Occipital lobe (tissue), 2 donors: ENCODE results near the gene GUCA1C. TPM values are rescaled to one million over a fixed set of nuclear protein-coding genes. Genes with fewer than 3 reads are reported as not detected.

Experiments
- DNase-seq: peaks from one replicate; lab custom pipeline; 2025; lab: John Stamatoyannopoulos, UW
- total RNA-seq: library from RNA; depleted of rRNA; stranded (reverse); fragments of >200 nt; gene quantifications from one replicate; pipeline ENCODE4 v1.2.3, GENCODE V29; 2014

GUCA1C gene, protein sequence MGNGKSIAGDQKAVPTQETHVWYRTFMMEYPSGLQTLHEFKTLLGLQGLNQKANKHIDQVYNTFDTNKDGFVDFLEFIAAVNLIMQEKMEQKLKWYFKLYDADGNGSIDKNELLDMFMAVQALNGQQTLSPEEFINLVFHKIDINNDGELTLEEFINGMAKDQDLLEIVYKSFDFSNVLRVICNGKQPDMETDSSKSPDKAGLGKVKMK
- not detected for total RNA-seq

DNA sequence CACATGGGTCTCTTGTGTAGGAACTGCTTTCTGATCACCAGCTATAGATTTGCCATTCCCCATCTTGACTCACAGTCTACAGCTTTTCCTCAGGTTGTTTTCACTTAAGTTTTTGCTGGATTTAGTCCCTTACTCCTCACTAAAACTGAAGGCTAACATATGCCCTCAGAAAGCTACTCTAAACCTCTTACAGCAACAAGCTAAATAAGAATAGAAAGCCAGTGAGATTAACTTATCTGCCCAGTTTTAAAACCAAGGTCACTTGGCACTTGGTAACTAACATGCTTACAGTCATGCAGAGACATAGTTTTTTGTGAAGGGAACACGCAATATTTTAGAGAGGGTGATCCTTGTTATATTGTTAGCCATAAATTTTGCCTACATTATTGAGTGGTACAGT is at the start of gene GUCA1C:
TSS of gene GUCA1C (minus strand) at position 180 of the 400 bp plus-strand sequence. CDS start at position 63, 117 bp downstream.
- DNase-seq, result no peak

DNA sequence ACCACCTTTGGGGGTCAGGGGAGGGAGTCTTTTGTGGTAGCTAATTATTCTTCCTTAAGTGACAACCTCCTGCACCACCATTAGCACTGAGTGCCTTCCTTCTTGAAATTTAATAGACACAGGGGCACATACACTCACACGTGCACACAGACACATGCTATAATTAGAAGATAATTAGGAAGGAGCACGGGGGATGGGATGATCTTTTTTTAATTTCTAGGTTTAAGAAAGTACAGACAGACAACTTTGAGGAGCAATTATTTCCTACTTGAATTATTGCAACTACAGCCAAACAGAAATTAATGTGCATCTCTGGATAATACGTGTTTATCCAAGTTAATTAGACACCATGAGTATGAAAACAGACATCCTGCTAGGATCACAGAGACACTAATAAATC is 44.8 kb upstream of the GUCA1C start:
- no peak for DNase-seq

DNA sequence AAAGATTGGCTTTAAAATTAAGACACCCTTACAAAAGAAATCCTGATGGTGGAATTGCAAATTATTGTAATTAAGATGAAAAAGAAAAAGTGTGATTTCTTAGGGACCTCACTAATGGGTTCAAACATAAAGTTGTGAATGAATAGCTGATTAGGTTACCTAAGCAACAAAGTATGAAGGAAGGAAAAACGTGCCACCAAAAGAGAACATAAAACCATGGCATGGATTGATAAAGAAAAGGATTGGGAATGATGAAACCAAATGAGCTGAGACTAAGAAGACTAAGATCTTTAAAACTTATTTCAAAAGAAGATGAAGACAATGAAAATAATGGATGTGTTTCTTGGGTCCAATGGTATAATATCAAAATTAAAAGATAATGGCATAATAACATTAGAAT is 32.2 kb upstream of the GUCA1C start:
- DNase-seq, result no peak

DNA sequence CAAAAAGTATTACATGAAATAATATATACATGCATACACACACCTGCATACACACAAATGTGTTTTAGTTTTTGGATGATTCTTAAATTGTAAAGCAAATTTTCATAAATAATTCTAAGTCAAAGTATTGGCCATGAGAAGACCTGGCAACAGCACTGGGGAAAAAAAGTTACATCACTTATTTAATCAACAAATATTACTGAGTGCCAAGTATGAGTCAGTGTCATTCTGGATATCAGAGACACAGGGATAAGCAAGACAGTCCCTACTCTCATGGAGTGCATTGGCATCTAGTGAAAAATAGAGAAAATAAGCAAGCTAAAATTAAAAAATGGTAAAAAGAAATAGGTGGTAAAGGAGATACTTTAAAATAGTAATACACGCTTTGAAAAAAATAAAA is 29.4 kb upstream of the GUCA1C start:
- DNase-seq, result no peak

DNA sequence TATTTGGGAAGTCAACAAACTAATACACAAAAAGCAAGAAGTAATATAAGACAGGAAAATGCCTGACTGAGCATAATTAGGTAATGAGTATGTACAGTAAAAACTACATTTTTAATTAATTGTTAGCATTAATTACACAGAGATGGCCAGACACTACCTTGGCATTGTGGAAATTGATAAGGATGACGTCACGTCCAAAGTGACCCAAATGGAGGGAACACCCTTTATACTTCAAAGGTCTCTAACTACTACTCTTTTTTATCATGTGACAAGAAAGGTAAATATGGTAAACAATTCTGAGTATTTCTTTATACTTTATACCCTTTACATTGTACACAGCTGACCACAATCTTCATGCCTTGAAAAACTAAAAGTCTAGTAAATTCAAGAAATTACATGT is 22.4 kb upstream of the GUCA1C start:
- DNase-seq, result no peak

DNA sequence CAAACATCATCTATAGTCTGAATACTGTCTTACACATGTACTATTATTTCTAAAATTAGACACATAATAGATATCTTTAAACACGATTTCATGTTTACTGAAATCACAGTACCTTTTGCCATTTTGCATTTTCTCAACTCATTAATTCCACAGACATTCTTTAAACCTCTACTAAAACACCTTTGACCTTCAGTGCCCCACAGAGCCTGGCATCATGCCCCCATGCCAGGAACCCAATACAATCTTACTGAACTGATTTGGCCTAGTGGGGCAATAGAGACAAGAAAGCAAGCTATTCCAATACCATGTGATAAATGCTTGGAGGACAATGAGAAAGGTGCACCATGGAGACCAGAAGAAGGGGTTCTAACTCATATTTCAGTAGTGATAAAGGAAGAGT is 19.3 kb upstream of the GUCA1C start:
- no peak for DNase-seq

DNA sequence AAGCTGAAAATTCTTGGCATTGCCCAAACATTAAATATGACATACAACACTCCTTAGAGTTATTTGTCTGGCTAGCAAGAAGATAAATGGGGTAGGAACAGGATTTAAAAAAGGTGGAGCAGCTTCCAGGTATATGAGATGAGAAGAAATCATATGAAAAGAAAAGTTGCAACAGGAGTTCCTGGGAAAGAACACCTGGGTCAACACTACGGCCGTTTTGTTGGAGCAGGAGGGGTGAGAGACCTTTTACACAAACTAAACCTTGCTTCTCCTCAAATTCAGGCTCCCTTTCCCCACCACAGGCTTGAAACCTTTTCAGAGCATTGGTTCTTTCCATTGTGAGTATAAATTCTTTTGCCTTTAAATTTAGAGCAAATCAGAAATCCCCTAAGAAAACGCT is 18.8 kb upstream of the GUCA1C start:
- no peak for DNase-seq

DNA sequence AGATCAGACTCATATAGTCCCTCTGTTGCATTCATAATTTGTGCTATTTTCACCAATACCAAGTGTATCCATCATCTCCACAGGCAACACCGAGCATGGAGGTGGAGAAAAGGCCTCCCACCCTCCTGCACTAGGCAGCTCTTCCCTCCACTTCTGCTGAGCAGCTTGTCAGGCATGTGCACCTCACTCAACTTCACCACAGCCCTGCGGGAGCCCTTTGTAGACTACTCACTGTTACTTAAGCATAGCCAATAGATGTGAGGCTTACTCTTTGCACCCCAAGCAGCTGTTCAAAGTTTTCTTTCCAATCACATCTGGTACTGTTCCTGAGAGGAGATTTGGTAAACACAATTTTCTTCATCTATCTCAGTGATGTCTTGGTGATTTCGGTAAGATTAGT is 16.9 kb upstream of the GUCA1C start:
- DNase-seq, result no peak

DNA sequence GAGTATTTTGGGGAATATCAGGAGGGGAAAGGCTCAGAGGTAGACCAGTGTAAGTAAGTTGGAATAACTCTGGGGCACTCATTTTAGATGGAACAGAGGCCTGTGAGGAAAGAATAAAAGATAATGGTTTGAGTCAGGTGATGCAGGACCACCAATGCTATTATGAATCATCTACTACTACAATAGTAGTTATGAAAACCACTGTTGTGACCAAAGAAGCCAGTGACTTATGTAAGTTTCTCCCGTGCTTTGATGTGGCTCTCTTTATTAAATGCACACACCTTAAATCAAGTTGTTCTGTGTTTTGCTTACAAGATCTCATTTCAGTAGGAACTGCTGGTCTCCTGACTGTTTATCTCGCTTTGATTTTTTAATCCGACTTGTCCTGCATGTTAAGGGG is 13.1 kb upstream of the GUCA1C start:
- no peak for DNase-seq

DNA sequence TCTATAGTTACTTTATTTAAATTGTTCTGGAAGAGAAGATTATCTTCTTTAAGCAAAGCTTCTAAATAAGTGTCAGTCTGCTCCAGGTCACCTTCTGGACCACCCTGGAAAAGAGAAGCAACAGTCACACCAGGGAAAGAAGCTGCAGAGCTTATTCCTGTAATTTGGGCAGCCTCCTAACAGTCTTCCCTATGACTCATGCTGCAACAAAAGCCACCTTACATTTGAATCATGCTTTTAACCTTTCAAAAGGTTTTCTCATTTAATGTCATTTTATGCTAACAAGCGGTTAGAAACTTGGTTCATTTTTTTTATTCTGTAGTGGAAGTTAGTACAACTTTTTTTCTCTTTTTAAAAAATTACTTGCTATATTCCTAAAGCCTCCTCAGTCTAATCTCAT is 5.3 kb upstream of the GUCA1C start:
- DNase-seq, result no peak

DNA sequence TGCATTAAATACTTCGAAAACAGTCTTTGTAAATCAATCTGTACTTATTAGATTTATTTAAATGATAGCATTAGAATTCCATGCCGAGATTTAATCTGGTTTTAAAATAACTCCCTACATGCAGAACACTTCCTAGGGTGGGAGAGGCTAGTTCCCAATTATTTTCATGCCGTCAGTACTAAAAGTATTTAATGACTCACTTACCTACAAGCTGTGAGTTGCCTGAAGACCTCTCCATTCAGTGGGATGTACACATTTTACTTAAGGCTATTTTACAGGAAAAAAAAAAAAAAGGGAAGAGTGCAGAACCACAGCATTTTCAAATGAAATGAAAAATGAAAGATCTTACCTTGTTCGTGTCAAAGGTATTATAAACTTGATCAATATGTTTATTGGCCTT is 469 bp downstream of the GUCA1C start:
- DNase-seq, result no peak

DNA sequence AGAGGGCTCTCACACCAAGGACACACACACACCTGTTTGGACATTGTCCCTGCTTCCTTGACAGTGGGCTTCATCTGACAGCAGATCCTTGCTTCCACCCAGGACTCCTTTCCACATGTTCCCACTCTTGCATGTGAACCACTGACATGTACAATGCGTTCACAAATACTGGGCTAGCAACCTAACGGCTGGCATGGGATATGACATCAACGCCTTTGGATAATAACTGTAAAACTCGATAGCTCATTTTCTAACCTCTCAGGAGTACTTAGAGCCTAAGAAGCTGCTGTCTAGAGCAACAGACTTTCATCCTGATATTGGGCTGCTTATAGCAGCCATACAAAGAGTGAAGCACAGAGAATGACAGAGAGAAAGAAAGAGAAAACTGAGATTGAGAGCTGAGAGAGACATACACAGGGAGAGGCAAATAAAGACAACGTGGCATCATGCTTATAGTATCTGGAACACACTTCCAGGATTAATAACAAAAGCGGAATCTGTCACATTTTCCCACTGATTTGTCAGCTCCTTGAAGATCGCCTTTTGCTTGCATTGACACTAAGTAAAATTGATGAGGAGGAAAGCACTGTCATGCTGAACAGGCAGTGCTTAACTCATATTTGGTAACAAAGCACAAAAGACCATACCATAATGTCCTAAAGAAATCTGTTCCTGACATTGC is 1.7 kb downstream of the GUCA1C start:
- no peak for DNase-seq

DNA sequence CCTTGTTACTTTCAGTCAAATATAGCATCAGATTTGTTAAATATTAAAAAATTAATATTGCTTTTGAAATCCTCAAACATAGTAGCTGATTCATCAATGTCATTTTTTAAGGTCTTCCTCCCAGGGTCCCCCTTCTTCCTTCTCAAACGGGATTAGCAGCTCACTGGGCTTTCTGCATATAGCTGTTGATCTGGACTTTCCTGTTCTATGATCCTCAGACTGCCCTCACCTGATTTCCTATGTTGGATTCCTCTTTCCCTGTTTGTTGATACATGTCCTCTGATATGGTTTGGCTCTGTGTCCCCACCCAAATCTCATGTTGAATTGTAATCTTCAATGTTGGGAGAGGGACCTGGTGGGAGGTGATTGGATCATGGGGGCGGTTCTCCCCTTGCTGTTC is 5.8 kb downstream of the GUCA1C start:
- no peak for DNase-seq

DNA sequence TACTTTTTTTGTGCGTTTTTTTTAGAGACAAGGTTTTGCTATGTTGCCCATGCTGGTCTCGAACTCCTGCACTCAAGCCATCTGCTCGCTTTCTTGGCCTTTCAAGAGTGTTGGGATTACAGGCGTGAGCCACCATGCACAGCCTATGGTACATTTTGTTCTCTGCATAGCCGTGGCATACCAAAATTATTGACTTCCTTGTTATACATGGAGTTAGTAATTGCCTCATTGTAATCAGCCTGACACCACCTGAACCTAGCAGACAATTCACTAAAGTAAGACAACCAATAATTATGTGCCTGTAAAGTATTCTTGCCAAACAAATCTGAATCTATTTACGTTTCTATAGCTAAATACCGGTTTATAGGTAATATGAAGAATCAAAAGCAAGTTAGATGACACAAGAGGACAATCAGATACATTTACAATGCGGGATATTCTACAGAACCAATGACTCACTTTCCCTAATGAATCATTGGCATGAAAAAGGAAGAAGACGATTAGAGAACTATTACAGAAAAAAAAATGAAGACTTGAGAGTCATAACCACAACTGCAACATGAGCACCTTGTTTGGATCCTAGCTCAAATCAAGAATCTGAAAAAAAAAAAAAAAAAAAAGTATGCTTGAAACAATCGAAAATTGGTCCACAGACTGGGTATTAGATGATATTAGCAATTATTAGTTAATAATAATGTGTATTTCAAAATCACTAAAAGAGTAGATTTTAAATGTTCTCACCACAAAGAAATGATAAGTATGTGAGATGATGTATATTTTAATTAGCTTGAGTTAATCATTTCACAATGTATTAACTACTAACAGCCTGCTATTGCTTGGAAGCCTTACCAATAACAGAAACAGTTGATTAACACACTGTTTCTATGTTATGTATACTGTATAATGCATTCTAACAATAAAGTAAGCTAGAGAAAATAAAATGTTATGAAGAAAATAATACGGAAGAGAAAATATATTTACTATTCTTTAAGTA is 7.1 kb downstream of the GUCA1C start:
- no peak for DNase-seq

DNA sequence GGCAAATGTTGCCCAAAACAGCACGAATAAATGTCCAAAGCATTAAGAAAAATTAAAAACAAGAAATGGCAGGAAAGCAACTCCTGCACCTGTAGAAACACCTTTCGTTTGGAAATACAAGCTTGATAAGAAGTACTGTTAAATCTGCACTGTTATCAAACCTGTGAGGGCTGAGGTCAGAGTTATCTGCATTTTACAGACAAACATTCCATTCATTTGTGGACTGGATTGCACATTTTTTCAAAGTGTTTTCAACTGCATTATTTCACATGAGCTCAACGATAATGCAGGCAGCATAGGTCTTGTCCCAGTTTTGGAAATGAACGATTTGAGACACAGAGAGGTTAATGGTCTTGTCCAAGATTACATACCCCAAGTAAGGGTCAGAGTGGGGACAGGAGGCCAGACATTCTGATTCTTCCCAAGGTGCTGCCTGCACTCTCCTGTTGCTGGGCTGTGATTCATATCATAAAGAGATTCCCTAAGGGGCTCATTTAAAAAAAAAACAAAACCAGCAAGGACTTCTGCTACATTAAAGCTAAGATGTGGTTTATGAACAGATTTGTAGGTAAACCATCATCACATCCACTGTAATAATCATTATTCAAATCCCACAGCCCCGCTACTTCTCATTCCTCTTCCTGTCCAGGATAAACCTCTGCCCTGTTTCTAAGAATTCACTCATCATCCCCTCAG is 13.0 kb downstream of the GUCA1C start:
- DNase-seq, result no peak

DNA sequence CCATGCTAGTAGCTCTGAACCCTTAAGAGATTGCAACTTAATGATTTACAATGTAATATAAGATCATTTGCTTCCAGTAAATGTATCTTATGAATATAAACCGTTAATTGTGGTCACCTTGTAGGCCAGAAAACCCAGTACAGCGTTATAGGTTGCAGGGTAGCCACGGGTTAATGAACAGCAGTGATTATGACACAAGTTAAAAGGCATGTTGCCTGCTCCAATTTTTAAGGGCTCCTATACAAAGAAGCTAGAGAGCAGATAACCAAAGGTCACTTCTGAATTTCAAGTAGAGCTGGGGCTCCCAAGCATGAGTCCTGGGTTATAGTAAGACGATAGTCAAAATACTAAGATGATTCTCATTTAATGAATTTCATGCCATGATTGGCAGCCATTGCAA is 13.5 kb downstream of the GUCA1C start:
- no peak for DNase-seq

DNA sequence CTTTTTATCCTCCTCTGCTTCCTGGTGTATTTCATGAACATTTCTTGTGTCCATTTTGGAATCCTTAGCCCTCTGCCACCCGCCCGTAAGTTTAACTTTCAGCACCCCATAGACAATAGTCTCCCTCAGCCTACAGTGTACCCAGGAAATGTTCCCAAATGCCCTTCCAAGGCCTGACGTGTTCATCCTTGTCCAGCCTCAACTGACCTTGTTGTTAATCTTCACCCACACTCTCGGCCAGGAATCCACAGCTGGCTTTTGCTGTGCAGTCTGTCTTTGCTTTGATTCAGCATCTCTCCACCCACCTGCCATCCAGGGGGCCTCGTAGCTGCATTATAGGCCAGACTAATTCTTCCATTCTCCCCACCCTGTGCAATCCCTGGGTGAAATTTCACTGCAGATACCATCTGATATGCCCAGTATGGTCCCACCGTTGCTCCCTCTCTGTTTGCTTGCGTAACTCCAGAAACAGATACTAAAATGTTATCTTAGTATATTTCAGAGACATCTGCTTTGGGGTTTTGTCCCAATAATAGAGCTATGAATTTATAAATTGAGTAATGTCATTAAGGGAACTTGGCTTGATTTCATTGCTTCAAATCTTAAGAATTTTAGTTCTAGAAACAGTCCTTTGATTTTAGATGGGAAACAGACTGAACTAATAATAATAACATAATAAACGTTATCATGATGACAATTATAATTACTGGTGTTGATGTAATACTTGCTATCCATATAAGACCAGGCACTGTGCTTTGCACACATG is 16.6 kb downstream of the GUCA1C start:
- DNase-seq, result no peak

DNA sequence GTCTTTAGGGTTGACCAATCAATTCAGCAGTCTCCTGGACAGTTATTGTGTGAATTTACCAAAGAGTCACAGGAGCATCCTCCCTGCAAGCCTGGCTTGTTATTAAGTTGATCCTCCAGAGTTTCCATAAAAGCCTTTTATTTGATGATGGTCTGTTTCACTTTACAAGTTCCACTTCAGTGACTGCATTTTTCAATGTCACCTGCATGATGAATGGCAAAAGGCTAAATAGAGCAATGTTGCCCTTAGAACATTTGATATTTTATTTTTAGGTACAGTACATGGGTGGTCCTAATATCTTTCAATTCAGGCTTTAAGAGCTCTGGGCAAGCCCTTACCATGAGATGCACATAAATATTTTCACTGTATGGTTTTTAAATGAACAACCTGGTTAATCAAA is 22.6 kb downstream of the GUCA1C start:
- DNase-seq, result no peak

DNA sequence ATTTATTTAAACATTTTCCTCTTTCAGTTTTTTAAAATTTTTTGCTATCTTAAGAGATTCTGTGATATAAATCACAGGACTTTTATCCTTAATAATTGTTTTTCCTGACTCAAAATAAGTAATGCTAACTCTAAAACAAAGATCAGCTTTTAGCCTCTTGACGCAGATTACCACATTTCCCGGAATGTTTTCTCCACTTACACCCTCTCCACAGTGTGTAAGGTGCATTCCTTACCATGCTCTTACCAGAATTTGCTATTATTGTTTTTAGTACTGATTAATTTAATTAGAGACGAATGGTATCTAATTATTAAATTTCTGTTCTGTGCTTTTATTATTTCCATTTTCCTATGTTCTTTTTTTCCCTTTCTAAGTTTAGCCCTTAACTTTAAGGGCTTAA is 34.8 kb downstream of the GUCA1C start:
- DNase-seq, result no peak

DNA sequence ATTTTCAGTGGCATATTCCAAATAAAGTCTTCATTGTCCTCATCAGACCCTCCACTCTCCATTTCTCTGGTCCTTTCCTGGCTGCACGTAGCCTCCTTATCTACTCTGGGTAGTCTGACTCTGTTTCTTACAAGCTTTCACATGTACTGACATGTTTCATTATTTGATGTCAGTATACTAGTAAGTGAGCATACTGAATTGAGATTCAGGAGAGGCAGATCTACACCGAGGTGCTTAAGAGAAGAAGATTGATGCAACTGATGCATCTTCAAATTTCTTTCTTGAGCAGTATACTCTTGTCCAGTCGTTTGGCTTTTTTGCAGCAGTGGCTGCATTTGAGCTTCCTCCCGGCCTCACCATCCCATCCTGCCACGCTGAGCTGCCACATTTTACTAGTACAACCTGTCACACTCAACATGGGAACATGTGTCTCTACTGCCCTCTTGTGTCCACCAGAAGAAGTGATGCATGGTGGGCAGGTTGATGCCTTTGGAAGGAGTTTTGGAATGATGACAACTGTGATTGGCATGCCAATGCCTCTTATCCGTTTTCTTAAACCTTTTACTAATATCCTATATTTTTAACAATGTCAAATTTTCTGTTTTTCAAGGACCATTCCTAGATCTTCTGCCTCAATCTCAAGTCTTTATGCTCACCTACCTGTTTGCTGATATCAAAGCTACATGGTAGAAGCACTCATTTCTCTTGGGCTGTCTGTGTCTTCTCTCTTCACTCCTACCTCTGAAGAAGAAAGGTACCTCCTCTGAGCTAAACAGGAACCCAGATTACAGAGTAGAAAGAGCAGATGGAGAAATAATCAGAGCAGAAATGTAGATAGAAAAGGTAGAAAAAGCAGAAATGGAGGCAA is 38.7 kb downstream of the GUCA1C start:
- DNase-seq, result peak; percentile 10
